ENCODE measurements around the gene PARVB.

- TF ChIP-seq CTCF (IDR thresholded peaks at IDR 0.05; ENCODE audit: extremely low read depth in 1 of 2, insufficient read depth in 1 of 2, low read depth in 1 of 2, low read length in 2 of 2) (no peak), POLR2A (IDR thresholded peaks at IDR 0.05; ENCODE audit: low read depth, low read length) (no peak), POLR2AphosphoS5 (IDR thresholded peaks at IDR 0.05; ENCODE audit: insufficient read depth, low read depth, low read length) (no peak), EZH2 (IDR thresholded peaks at IDR 0.05; ENCODE audit: borderline replicate concordance, low read depth, low read length, severe bottlenecking) (no peak)
Observed at GRCh38 chr22:44097263-44098020, 73.3 kb downstream of the PARVB start.

Measured in endothelial cell of umbilical vein (primary cell).